SKM-1 (cell line): ENCODE results near the gene HNRNPLL.
"Not testable (repeated sequence)": the region's sequence is repeated elsewhere in the genome, so short reads cannot be mapped to it uniquely, and the experiment has no call there.

Experiments used
- DNase-seq: peaks from one replicate; lab custom pipeline; 2025; ENCODE audit not compliant: unreplicated experiment; lab: John Stamatoyannopoulos, UW

The HNRNPLL gene

GRCh38 chr2:38620282-38620977 lies 17.7 kb upstream of the HNRNPLL start:
- no peak for DNase-seq

GRCh38 chr2:38619458-38620164 lies 16.9 kb upstream of the HNRNPLL start:
- DNase-seq = peak; percentile 86

GRCh38 chr2:38617301-38617700 lies 14.6 kb upstream of the HNRNPLL start:
- DNase-seq = no peak

- DNase-seq = no peak
These were observed 12.5 kb upstream of the HNRNPLL start for GRCh38 chr2:38615237-38615636.

GRCh38 chr2:38613849-38614213 lies 11.1 kb upstream of the HNRNPLL start:
- DNase-seq = no peak

- peak; percentile 57 for DNase-seq
These were observed 10.6 kb upstream of the HNRNPLL start for GRCh38 chr2:38613126-38613848.

- DNase-seq = no peak
These were observed 8.4 kb upstream of the HNRNPLL start for GRCh38 chr2:38610851-38611801.

GRCh38 chr2:38609246-38609645 lies 6.5 kb upstream of the HNRNPLL start:
- not testable (repeated sequence) for DNase-seq

- no peak for DNase-seq
These were observed 6.0 kb upstream of the HNRNPLL start for GRCh38 chr2:38608755-38609154.

- DNase-seq = no peak
These were observed 2.6 kb upstream of the HNRNPLL start for GRCh38 chr2:38605298-38605830.

GRCh38 chr2:38603402-38604290 lies 918 bp upstream of the HNRNPLL start:
- DNase-seq = peak; percentile 44

- DNase-seq = no peak
These were observed 494 bp downstream of the HNRNPLL start for GRCh38 chr2:38602136-38602731.

- DNase-seq = no peak
These were observed 1.1 kb downstream of the HNRNPLL start for GRCh38 chr2:38601463-38602135.

- DNase-seq = no peak
These were observed 1.7 kb downstream of the HNRNPLL start for GRCh38 chr2:38600921-38601455.

- DNase-seq = no peak
These were observed 2.4 kb downstream of the HNRNPLL start for GRCh38 chr2:38600242-38600891.

GRCh38 chr2:38599706-38600105 lies 3.0 kb downstream of the HNRNPLL start:
- DNase-seq = no peak

GRCh38 chr2:38598991-38599295 lies 3.8 kb downstream of the HNRNPLL start:
- no peak for DNase-seq
